CD4-positive, alpha-beta T cell (primary cell): ENCODE data around the gene SYPL1. TPM values are rescaled to one million over a fixed set of nuclear protein-coding genes. Genes with fewer than 3 reads are reported as not detected.

Source experiments
- ATAC-seq: fragments of 200-7000 bp; cut with Tn5 transposase; one replicate; pipeline ENCODE4 v1.10.0; 2022; ENCODE audit warnings: mild to moderate bottlenecking; ENCODE audit not compliant: poor library complexity
- CTCF ChIA-PET: fragments of 350-600 bp; sonication (Branson Sonifier 250); formaldehyde crosslinking; loops from one replicate; lab custom pipeline; 2021; ENCODE audit warnings: antibody characterized with exemption, inconsistent platforms; lab: Charles Lee
- POLR2A ChIA-PET: fragments of 350-600 bp; sonication (Branson Sonifier 250); formaldehyde crosslinking; loops from one replicate; lab custom pipeline; 2021; ENCODE audit warnings: antibody characterized with exemption, inconsistent platforms; lab: Charles Lee
- DNase-seq, 14 experiments: peaks; one replicate each; pipeline ENCODE4 v3.0.0-alpha.2; 2013 to 2020; ENCODE audit warnings: mixed read lengths in 2 of 14
- H3K27ac ChIP-seq, 2 donors: one replicate each; pipeline versions ENCODE4 v1.5.1 to v1.7.0; 2013; ENCODE audit warnings: low read length in 2 of 2, low read depth in 1 of 2, mild to moderate bottlenecking in 1 of 2
- H3K27me3 ChIP-seq, 2 experiments: 1 replicate in 1 of 2; 2 replicates in 1 of 2; pipeline versions ENCODE4 v1.6.1 to v1.7.0; 2013; ENCODE audit warnings: low read length in 2 of 2, control low read depth in 1 of 2, mild to moderate bottlenecking in 1 of 2, moderate library complexity in 1 of 2; ENCODE audit not compliant: insufficient read depth in 2 of 2, control insufficient read depth in 1 of 2
- H3K36me3 ChIP-seq: one replicate; pipeline ENCODE4 v1.6.1; 2013; ENCODE audit warnings: low read length, control low read depth; ENCODE audit not compliant: insufficient read depth
- H3K4me1 ChIP-seq: one replicate; pipeline ENCODE4 v1.6.1; 2013; ENCODE audit warnings: low read length, control low read depth; ENCODE audit not compliant: insufficient read depth
- H3K4me3 ChIP-seq: one replicate; pipeline ENCODE4 v1.5.1; 2013; ENCODE audit warnings: mild to moderate bottlenecking, low read length, moderate library complexity
- H3K9me3 ChIP-seq, 2 experiments: 1 replicate in 1 of 2; 2 replicates in 1 of 2; pipeline versions ENCODE4 v1.6.1 to v1.7.0; 2013; ENCODE audit warnings: low read length in 2 of 2, mild to moderate bottlenecking in 2 of 2, control low read depth in 1 of 2, moderate library complexity in 1 of 2; ENCODE audit not compliant: control insufficient read depth in 1 of 2, insufficient read depth in 1 of 2
- H3K27ac Mint-ChIP-seq: one replicate; pipeline ENCODE4 v1.8.0; 2020; ENCODE audit warnings: mixed read lengths
- H3K27me3 Mint-ChIP-seq: one replicate; pipeline ENCODE4 v1.8.0; 2021; ENCODE audit warnings: mixed read lengths
- H3K36me3 Mint-ChIP-seq: one replicate; pipeline ENCODE4 v1.8.0; 2021; ENCODE audit warnings: low read depth, mixed read lengths
- H3K4me1 Mint-ChIP-seq: one replicate; pipeline ENCODE4 v1.8.0; 2021; ENCODE audit warnings: low read depth, mixed read lengths
- H3K4me3 Mint-ChIP-seq: one replicate; pipeline ENCODE4 v1.8.0; 2020; ENCODE audit warnings: mild to moderate bottlenecking, mixed read lengths
- H3K9me3 Mint-ChIP-seq: one replicate; pipeline ENCODE4 v1.8.0; 2020; ENCODE audit warnings: mixed read lengths
- CTCF ChIP-seq: fragments of 200-600 bp; IDR thresholded peaks from one replicate; pipeline ENCODE4 v1.8.0; 2022; ENCODE audit warnings: antibody characterized with exemption, mild to moderate bottlenecking
- intact Hi-C, 2 experiments: fragments of 100-400 bp; cut with DNase I in 1 of 2; cut with micrococcal nuclease in 1 of 2; formaldehyde crosslinking; loops; one replicate each; pipeline versions ENCODE4 v1.15.1 to v1.9.0; 2023 to 2025; cut with DNase I, micrococcal nuclease
- polyA plus RNA-seq, 2 donors: library from polyadenylated mRNA; unstranded; fragments of 120-200 nt; gene quantifications; one replicate each; pipeline ENCODE4 v1.2.1, GENCODE V29; 2013
- total RNA-seq, 174 experiments: library from RNA in 2 of 174; stranded (reverse) in 2 of 174; gene quantifications; one replicate each; pipeline ENCODE4 v1.2.3 and lab custom pipeline; 2021 to 2026

SYPL1 gene
- 10 to 100 TPM; 51.2 to 53.1 TPM for total RNA-seq
- polyA plus RNA-seq (2013, experiment 1 of 2): 43.6 TPM
- 38.2 TPM for polyA plus RNA-seq (2013, experiment 2 of 2)
- total RNA-seq (lab: John Stamatoyannopoulos, UW): 18.5 to 71.9 (median 37.3) reads per million in 172 experiments

- ATAC-seq (peak; percentile 84), DNase-seq (peak; percentile 89 to 98 (median 94))
- peak within 1 kb of the TSS; percentile 73 for H3K4me3 ChIP-seq
- H3K4me1 ChIP-seq: peaks cover 26% of the 10 kb centered on the region
- H3K4me3 Mint-ChIP-seq: peak within 1 kb of the TSS; percentile 94
- no peaks in the 10 kb centered on the region for H3K27me3 ChIP-seq
- no peaks in the 10 kb centered on the region for H3K36me3 ChIP-seq
- H3K27ac ChIP-seq: peak within 1 kb of the TSS; percentile 81 to 82
- peaks cover 78% of the 10 kb centered on the region for H3K4me1 Mint-ChIP-seq
- ChIA-PET POLR2A (interaction anchor here (0.7 to 10.6 kb wide), 35 partner anchors 9 to 1631 kb away, joined by 3 to 149 read pairs (median 4); partner anchors contain the start of genes CBLL1, CCDC71L, HBP1 and KMT2E), CTCF (interaction anchor here (0.5 to 2.9 kb wide), 6 partner anchors 9 to 235 kb away, joined by 3 to 11 read pairs (median 4); no protein-coding TSS in a partner anchor)
- no peaks in the 10 kb centered on the region for H3K9me3 ChIP-seq
- intact Hi-C loops: loop anchor here (5.0 kb wide), 4 partner anchors 55 to 1060 kb away; partner anchors contain the start of genes ATXN7L1 (in 2 of the 2) and RINT1 (in 1 of the 2)
- TF ChIP-seq CTCF: no peak
- H3K9me3 Mint-ChIP-seq: no peaks in the 10 kb centered on the region
- no peaks in the 10 kb centered on the region for H3K27me3 Mint-ChIP-seq
- peaks cover 14% of the 10 kb centered on the region for H3K36me3 Mint-ChIP-seq
- H3K27ac Mint-ChIP-seq: peak within 1 kb of the TSS; percentile 90
These were observed at the start of gene SYPL1 for GRCh38 chr7:106112118-106112971. Gene SYPL1 (minus strand): TSS chr7:106112312. CDS start chr7:106112208, 104 bp downstream.

- ATAC-seq (no peak), DNase-seq (no peak)
- Histone ChIP-seq H3K4me3 (no peak overlapping the region), H3K9me3 (no peaks in the 10 kb centered on the region), H3K4me1 (peaks cover 5% of the 10 kb centered on the region), H3K36me3 (no peaks in the 10 kb centered on the region), H3K27me3 (peaks cover 0 to 6% of the 10 kb centered on the region in 2 experiments), H3K27ac (no peak overlapping the region)
- peaks cover 5% of the 10 kb centered on the region for H3K4me1 Mint-ChIP-seq
- no peaks in the 10 kb centered on the region for H3K9me3 Mint-ChIP-seq
- no peak overlapping the region for H3K4me3 Mint-ChIP-seq
- intact Hi-C loops: no loop called here
- no peak for TF ChIP-seq CTCF
- ChIA-PET POLR2A (interaction anchor here (1.8 to 2.8 kb wide), 2 partner anchors 43 to 83 kb away, joined by 10 to 14 read pairs; partner anchors contain the start of gene SYPL1), CTCF (interaction anchor here (0.6 to 4.0 kb wide), 3 partner anchors 44 to 1711 kb away, joined by 3 to 52 read pairs (median 11); partner anchors contain the start of gene SYPL1)
- H3K27me3 Mint-ChIP-seq: peaks cover 34% of the 10 kb centered on the region
- no peaks in the 10 kb centered on the region for H3K36me3 Mint-ChIP-seq
- no peak overlapping the region for H3K27ac Mint-ChIP-seq
These were observed 42.9 kb upstream of the SYPL1 start for GRCh38 chr7:106155027-106155426.

- Mint-ChIP-seq H3K4me1 (peaks cover 5% of the 10 kb centered on the region), H3K27me3 (peaks cover 28% of the 10 kb centered on the region), H3K4me3 (no peak overlapping the region), H3K36me3 (no peaks in the 10 kb centered on the region), H3K9me3 (no peaks in the 10 kb centered on the region), H3K27ac (no peak overlapping the region)
- ChIA-PET POLR2A (interaction anchor here (1.0 to 2.8 kb wide), 6 partner anchors 22 to 463 kb away, joined by 3 to 14 read pairs (median 7); partner anchors contain the start of gene SYPL1), CTCF (interaction anchor here (0.6 to 4.0 kb wide), 25 partner anchors 10 to 497 kb away, joined by 3 to 52 read pairs (median 3); partner anchors contain the start of gene SYPL1)
- Histone ChIP-seq H3K36me3 (no peaks in the 10 kb centered on the region), H3K4me1 (peaks cover 5% of the 10 kb centered on the region), H3K27me3 (peaks cover 0 to 6% of the 10 kb centered on the region in 2 experiments), H3K9me3 (no peaks in the 10 kb centered on the region), H3K4me3 (no peak overlapping the region), H3K27ac (no peak overlapping the region)
- intact Hi-C loops: loop anchor here (1.0 to 5.0 kb wide), 4 partner anchors 97 to 501 kb away; no protein-coding TSS in a partner anchor
- ATAC-seq (peak; percentile 98), DNase-seq (peak; percentile 62 to 85 (median 69))
- peak; percentile 92 for TF ChIP-seq CTCF
These were observed 41.9 kb upstream of the SYPL1 start for GRCh38 chr7:106153891-106154449.
